ENCODE results near the gene AOC2.
A peak's percentile ranks its signal among the peaks of the same experiment; 100 is the strongest.
"Not testable (repeated sequence)": the region's sequence is repeated elsewhere in the genome, so short reads cannot be mapped to it uniquely, and the experiment has no call there.

The AOC2 gene

GRCh38 chr17:42832934-42833766 is 11.2 kb upstream of the AOC2 start, which contains the start of gene PSME3:
TSS of gene PSME3 (plus strand) at chr17:42833397. CDS start at chr17:42833632, 235 bp downstream.
- DNase-seq (ENCODE audit: low read depth in 2 of 2), result peak; percentile 77 to 85

- no peak for DNase-seq (ENCODE audit: low read depth in 2 of 2)
These were observed 10.5 kb upstream of the AOC2 start for GRCh38 chr17:42833767-42834422.

- DNase-seq (ENCODE audit: low read depth in 2 of 2), result no peak
These were observed 8.6 kb upstream of the AOC2 start for GRCh38 chr17:42835732-42836131.

- no peak for DNase-seq (ENCODE audit: low read depth in 2 of 2)
These were observed 2.2 kb upstream of the AOC2 start for GRCh38 chr17:42841975-42842685.

- DNase-seq (ENCODE audit: low read depth in 2 of 2), result no peak
These were observed 934 bp upstream of the AOC2 start for GRCh38 chr17:42843358-42843934.

GRCh38 chr17:42844761-42845555 is 578 bp downstream of the AOC2 start:
- DNase-seq (ENCODE audit: low read depth in 2 of 2), result no peak

- DNase-seq (ENCODE audit: low read depth in 2 of 2), result no peak
These were observed 1.2 kb downstream of the AOC2 start for GRCh38 chr17:42845556-42845917.

- peak in 1 of 2 donors; percentile 17 for DNase-seq (ENCODE audit: low read depth in 2 of 2)
These were observed 1.7 kb downstream of the AOC2 start for GRCh38 chr17:42845918-42846593.

GRCh38 chr17:42846594-42847280 is 2.4 kb downstream of the AOC2 start:
- DNase-seq (ENCODE audit: low read depth in 2 of 2), result no peak

GRCh38 chr17:42848093-42848492 is 3.7 kb downstream of the AOC2 start:
- no peak for DNase-seq (ENCODE audit: low read depth in 2 of 2)

GRCh38 chr17:42849031-42849430 is 4.7 kb downstream of the AOC2 start:
- DNase-seq (ENCODE audit: low read depth in 2 of 2), result no peak

GRCh38 chr17:42849451-42850181 is 5.2 kb downstream of the AOC2 start:
- DNase-seq (ENCODE audit: low read depth in 2 of 2), result no peak

- no peak for DNase-seq (ENCODE audit: low read depth in 2 of 2)
These were observed 6.6 kb downstream of the AOC2 start, which contains the start of gene AOC3 for GRCh38 chr17:42850954-42851353. TSS of gene AOC3 (plus strand) at chr17:42851199. CDS start at chr17:42851344, 145 bp downstream.

- not testable (repeated sequence) for DNase-seq (ENCODE audit: low read depth in 2 of 2)
These were observed 7.2 kb downstream of the AOC2 start for GRCh38 chr17:42851371-42852240.

- no peak for DNase-seq (ENCODE audit: low read depth in 2 of 2)
These were observed 8.0 kb downstream of the AOC2 start for GRCh38 chr17:42852351-42852750.

GRCh38 chr17:42853004-42853403 is 8.6 kb downstream of the AOC2 start:
- DNase-seq (ENCODE audit: low read depth in 2 of 2), result no peak

GRCh38 chr17:42853597-42853967 is 9.2 kb downstream of the AOC2 start:
- DNase-seq (ENCODE audit: low read depth in 2 of 2), result no peak

All from activated CD4-positive, alpha-beta T cell treated with anti-CD3 and anti-CD28 coated beads for 24 hours (primary cell).